ENCODE data around the gene ATRN.

- TF ChIP-seq CTCF (conservative IDR thresholded peaks at IDR 0.05), result no peak
- no peak for TF ChIP-seq ZFX (IDR thresholded peaks at IDR 0.05)
Observed at GRCh38 chr20:3452136-3452535, 18.7 kb upstream of the ATRN start.

Data from C4-2B (cell line).